ENCODE data around the gene TMEM8B.

Gene TMEM8B

DNA sequence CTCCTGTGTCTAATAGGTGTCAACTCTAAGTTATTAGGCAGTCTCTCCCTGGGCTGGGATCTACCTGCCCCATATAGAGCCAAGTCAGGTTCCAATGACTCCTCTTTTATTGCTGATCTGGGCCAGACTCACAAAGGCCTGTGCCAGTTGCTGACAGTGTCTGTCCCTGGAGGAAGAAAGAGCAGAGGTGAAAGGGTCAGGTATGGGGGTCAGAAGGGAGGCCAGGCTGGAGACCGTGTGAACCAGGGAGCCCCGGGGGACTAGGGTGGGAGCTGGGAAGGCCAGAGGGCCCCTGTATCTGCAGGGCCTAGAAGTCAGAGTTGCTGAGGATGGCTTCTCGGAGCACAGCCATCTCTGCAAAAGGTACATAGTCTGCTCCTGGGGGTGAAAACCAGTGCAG, 10.7 kb upstream of the TMEM8B start:
- H3K27ac ChIP-seq: no peak overlapping the region
- TF ChIP-seq, protein P1, sequence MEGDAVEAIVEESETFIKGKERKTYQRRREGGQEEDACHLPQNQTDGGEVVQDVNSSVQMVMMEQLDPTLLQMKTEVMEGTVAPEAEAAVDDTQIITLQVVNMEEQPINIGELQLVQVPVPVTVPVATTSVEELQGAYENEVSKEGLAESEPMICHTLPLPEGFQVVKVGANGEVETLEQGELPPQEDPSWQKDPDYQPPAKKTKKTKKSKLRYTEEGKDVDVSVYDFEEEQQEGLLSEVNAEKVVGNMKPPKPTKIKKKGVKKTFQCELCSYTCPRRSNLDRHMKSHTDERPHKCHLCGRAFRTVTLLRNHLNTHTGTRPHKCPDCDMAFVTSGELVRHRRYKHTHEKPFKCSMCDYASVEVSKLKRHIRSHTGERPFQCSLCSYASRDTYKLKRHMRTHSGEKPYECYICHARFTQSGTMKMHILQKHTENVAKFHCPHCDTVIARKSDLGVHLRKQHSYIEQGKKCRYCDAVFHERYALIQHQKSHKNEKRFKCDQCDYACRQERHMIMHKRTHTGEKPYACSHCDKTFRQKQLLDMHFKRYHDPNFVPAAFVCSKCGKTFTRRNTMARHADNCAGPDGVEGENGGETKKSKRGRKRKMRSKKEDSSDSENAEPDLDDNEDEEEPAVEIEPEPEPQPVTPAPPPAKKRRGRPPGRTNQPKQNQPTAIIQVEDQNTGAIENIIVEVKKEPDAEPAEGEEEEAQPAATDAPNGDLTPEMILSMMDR (IDR thresholded peaks at IDR 0.05): no peak
- DNase-seq (ENCODE audit: low spot score): no peak
- no peak overlapping the region for H3K4me3 ChIP-seq

DNA sequence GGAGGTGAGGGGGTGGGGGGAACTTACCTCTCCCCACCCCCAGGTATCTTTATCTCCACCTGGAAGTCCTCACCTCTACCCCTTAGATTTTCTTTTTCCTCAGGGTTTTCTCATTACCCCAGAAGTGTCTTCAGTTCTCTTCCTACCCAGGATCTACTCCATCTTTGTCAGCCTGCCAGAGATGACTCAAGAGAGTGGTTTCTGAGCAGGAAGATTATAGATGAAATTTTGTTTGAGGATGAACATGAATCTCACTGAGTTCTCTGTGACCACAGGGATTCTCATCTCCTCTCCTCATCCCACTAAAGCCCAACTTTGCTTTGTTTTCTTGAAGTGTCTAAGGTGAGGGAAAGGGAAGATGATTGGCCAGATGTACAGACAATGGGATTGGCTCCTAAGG, 9.0 kb upstream of the TMEM8B start:
- no peak overlapping the region for H3K4me3 ChIP-seq
- H3K27ac ChIP-seq: no peak overlapping the region
- DNase-seq (ENCODE audit: low spot score): no peak
- TF ChIP-seq, protein P1 (IDR thresholded peaks at IDR 0.05): no peak

DNA sequence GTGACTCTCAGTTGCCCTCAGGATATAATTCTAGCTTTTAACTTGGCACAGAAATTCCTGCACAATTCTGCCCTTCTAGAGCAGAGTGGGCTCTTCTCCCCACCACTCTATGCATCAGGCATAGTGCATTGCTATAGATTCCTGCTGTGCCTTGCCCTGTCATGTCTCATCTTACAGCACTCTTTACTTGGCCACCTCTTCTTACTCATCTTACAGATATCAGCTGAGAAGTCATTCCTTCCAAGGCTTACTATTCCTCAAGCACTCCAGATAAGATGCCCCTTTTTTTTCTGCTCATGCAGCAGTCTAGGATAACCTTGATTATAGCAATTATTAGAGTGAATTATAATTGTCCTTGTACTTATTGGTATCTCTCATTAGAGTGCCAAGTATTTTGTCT, 6.1 kb upstream of the TMEM8B start:
- DNase-seq (ENCODE audit: low spot score): no peak
- Histone ChIP-seq H3K4me3 (no peak overlapping the region), H3K27ac (no peak overlapping the region)
- TF ChIP-seq, protein P1 (IDR thresholded peaks at IDR 0.05): no peak

DNA sequence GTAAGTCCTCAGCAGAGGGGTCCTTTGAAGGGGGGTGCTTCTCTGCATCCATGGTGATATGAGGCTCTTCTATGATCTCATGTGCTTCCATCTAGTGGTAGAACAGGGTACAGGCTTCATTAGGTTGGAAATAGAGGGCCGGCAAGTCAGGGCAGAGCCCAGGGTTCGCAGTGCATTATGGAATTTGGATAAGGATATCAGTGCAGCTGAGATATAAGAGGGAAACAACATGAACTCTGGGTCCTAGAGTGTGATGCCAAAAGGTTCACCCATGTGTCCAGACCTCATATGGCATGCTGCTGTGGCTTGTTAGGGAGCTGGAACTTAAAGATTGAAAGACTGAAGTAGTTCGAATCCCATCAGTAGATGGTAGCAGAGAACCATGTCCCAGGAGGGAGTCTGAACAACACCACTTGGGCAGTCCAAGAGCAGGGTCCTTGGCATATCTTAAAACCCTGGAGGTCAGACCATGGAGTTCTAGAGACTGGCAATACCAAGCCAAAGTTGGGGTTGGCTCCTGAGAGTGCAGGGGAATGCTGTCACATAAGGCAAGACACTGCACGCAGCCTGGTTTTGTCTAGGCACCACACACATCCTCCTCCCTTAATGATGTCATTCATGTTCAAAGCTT, 2.8 kb upstream of the TMEM8B start:
- no peak for DNase-seq (ENCODE audit: low spot score)
- Histone ChIP-seq H3K4me3 (no peak overlapping the region), H3K27ac (peak overlapping the region in 1 of 2 donors; percentile 13)
- TF ChIP-seq, protein P1 (IDR thresholded peaks at IDR 0.05): peak; percentile 72

DNA sequence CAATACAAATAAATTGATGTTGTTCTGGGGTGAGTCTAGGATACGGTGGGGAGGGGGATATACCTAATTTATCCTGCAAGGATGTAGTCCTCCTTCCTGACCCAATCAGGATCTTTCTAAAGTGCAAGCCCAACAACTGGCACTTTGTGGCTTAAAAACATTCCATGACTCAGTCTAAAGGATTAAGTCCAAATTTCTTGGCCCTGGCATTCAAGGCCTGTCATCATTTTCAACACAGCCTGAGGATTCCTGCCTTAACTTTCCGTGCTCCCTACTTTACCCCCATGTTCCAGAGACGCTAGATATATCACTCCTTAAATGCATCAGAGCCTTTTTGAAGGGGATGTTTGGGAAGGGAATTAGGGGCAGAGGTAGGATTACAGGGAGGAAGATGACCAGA, 1.5 kb upstream of the TMEM8B start:
- peak overlapping the region; percentile 3 to 100 for H3K27ac ChIP-seq
- DNase-seq (ENCODE audit: low spot score): no peak
- TF ChIP-seq, protein P1 (IDR thresholded peaks at IDR 0.05): no peak
- no peak overlapping the region for H3K4me3 ChIP-seq

DNA sequence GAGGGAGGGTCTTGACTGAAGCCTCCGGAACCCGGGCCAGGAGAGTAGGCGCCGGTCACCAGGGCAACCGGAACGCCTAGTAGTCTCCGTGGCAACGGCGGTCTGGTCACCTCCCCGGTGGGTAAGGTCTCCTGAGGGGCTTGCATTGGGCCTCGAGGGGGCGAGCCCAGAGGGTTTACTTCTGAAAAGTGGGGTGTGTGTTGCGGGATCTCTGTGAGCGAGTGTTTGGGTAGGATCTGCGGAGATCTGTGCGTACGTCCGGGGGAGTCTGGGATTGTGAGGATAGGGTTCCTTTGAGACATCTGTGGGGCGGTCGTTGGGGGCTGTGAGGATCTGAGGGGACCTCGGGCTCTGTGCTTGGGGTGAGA, 328 bp upstream of the TMEM8B start, which contains the start of gene FAM221B:
FAM221B (minus strand) TSS at position 17 of the 368 bp plus-strand sequence. CDS start 2,571 bp downstream, outside the sequence.
- Histone ChIP-seq H3K27ac (peak within 1 kb of the TSS; percentile 96 to 100), H3K4me3 (peak within 1 kb of the TSS; percentile 100)
- TF ChIP-seq, protein P1 (IDR thresholded peaks at IDR 0.05): no peak
- DNase-seq (ENCODE audit: low spot score): no peak

DNA sequence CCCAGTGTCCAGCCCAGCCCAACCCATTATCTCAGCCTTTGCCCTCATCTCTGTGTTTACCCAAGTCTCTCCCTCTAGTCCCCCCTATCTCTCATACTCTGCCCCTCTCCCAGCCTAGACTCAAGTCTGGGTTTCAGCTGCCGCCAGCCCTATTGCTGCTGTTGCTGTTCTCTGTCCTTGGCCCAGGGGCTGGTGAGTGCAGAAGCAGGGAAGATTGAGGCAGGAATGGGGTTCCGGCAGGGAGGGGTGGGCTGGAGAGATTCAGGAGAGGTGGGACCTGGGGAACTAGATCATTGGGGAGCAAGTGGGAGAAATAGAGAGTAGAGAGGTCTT, 702 bp downstream of the TMEM8B start:
- TF ChIP-seq, protein P1 (IDR thresholded peaks at IDR 0.05): no peak
- Histone ChIP-seq H3K27ac (peak overlapping the region; percentile 96 to 100), H3K4me3 (peak overlapping the region; percentile 100)
- DNase-seq (ENCODE audit: low spot score): no peak
